H7 (cell line): Measurements from ENCODE around the gene FUT7. TPM values are rescaled to one million over a fixed set of nuclear protein-coding genes. Genes with fewer than 3 reads are reported as not detected.
"Not testable (repeated sequence)": the region's sequence is repeated elsewhere in the genome, so short reads cannot be mapped to it uniquely, and the experiment has no call there.

Source experiments
- DNase-seq: peaks from one replicate; pipeline ENCODE4 v3.0.0; 2012
- H3K27me3 ChIP-seq: 2 replicates; pipeline ENCODE4 v1.6.0; 2011; ENCODE audit warnings: mild to moderate bottlenecking, low read length; ENCODE audit not compliant: control insufficient read depth, insufficient read depth
- H3K36me3 ChIP-seq: replicated peaks from 2 replicates; pipeline ENCODE4 v1.5.1; 2011; ENCODE audit warnings: low read length; ENCODE audit not compliant: control insufficient read depth, insufficient read depth
- H3K4me3 ChIP-seq: 2 replicates; pipeline ENCODE4 v1.5.1; 2011; ENCODE audit warnings: low read depth, mild to moderate bottlenecking, control low read depth, low read length, moderate library complexity; ENCODE audit not compliant: insufficient read depth
- total RNA-seq: library from RNA; depleted of rRNA; stranded (reverse); fragments of >200 nt; shearing (Covaris generic); gene quantifications from 2 replicates; pipeline ENCODE4 v1.2.3, GENCODE V29; 2014

The FUT7 gene
- total RNA-seq, 1 experiment from 2014 or later, result not detected

DNA sequence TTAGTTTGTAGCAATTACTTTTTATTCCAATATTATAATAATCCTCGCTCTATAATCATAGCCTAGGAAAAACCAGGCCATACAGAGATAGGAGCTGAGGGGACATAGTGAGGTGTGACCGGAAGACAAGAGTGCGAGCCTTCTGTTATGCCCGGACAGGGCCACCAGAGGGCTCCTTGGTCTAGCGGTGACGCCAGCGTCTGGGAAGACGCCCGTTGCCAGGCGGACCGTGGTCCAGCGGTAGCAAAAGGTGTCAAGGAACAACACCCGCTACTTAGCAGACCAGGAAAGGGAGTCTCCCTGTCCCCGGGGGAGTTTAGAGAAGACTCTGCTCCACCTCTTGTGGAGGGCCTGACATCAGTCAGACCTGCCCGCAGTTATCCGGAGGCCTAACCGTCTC lies 27.6 kb downstream of the FUT7 start:
- H3K36me3 ChIP-seq, H3K4me3 ChIP-seq, DNase-seq: not testable (repeated sequence)

DNA sequence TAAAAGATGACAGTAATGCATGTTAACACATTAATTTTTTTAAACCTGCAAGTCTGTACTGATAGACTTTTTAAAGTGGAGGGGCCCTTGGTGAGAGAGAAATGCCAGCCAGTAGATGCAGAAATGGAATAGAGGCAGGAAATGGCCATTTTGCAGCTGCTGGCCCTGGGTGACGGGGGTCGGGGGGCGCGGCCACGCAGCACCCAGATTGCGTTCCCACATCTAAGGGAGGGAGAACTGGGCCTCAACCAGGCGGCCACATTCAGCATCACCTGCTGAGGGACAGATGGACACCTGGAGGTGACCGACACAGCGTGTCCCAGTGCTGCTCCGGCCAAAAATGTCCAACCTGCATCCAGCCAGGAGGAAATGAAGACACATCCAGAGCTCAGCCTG lies 29.2 kb downstream of the FUT7 start:
- H3K4me3 ChIP-seq, result no peak overlapping the region
- H3K36me3 ChIP-seq, result no peaks in the 10 kb centered on the region
- no peaks in the 10 kb centered on the region for H3K27me3 ChIP-seq
- DNase-seq, result no peak

More for the DNA sequence above, 27.6 kb downstream of the FUT7 start:
- not testable (repeated sequence) for H3K27me3 ChIP-seq

DNA sequence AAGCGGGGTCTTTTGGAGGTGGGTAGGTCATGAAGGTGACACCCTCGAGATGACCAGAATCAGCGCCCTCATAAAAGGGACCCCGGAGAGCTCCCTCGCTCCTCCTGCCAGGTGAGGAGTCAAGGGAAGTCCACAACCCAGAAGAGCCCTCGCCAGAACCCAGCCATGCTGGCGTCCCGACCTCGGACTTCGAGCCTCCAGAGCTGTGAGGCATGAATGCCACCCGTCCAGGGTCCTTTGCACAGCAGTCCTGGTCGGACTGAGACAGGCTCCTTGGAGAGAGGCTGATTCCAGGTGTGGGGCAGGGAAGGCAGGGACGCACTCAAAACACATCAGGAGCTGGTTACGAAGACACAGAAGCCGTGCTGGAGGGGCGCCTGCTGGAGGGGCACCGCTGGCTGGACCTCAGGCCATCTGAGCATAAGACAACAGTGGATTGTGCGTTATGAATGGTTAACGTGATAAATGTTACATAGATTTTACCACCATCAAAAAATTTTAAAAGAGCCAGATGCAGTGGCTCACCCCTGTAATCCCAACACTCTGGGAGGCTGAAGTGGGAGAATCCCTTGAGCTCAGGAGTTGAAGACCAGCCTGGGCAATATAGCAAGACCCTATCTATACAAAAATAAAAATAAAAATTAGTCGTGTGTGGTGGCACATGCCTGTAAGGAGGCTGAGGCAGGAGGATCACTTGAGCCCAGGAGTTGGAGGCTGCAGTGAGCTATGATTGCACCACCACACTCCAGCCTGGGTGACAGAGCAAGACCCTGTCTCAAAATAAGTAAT lies 29.8 kb downstream of the FUT7 start:
- H3K4me3 ChIP-seq, result no peak overlapping the region
- no peak for DNase-seq
- no peaks in the 10 kb centered on the region for H3K36me3 ChIP-seq
- H3K27me3 ChIP-seq, result no peaks in the 10 kb centered on the region

DNA sequence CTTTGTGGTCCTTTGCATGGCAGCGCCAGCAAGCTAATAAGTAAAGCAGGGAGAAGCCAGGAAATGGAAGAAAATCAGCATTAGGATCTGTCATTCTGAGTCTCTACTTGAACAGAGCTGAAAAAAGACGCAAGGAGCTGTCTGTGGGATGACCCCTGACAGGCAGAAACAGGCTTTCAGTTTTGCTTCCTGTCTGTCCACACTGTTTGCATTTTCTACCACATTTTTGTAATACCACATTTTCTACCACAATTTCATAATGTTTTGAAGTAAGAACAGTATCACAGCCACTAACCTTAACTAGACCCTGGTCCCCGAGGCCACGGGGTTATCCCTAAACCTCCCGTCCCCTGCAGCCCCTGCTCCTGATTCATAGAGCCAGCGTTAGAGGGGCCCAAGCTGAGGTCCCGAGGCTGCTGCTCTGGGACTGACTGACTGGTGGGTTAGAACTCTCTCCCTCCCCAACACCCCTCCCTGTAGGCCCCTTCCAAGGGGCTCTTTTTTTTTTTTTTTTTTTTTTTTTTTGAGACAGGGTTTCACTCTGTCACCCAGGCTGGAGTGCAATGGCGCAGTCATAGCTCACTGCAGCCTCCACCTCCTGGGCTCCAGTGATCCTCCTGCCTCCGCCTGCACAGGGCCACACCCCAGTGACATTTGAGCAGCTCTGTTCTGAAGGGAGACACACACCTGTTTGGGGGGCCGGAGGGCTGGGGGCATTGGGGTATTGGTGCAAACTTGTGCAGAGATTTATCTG lies 31.5 kb downstream of the FUT7 start:
- DNase-seq, result no peak
- H3K36me3 ChIP-seq, result no peaks in the 10 kb centered on the region
- H3K4me3 ChIP-seq, result no peak overlapping the region
- no peaks in the 10 kb centered on the region for H3K27me3 ChIP-seq

DNA sequence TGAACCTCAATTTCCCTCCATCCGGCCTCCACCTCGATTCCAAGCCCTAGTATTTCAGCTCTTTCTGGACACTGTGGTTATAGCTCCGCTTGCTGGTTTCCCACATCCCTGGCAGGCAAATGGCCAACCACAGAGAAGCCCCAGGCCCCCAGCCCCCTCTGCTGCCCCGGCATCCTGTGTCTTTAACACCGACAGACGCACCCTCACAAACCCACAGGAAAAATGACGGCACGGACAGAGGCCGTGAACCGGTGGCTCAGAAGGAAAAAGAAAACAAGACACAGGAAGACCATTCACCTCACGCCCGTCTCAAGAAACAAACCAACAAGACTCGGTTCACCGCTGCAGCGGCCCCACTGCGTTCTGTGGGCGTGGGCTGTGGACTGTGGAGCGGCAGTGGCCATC lies 34.1 kb downstream of the FUT7 start:
- DNase-seq, result no peak
- no peaks in the 10 kb centered on the region for H3K27me3 ChIP-seq
- peaks cover 2% of the 10 kb centered on the region for H3K36me3 ChIP-seq
- H3K4me3 ChIP-seq, result no peak overlapping the region

DNA sequence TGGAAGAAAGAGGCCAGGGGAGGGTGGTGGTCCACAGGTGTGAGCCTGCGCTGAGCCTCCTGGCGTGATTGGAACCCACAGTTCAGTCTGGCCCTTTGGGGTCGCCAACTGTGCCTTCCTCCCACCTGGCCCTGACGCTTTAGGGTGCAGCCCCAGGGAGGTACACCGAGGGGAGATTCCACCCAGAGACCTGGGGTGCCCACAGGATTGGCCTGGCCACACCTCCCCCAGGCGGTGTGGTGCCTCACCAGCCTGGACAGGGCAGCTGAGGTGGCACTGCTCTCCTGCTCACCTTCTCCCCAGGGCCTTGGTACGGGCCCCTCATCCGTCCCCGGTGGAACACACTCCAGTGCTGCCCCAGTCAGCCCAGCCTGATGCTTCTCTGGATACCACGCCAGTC lies 34.5 kb downstream of the FUT7 start:
- H3K27me3 ChIP-seq, result no peaks in the 10 kb centered on the region

DNA sequence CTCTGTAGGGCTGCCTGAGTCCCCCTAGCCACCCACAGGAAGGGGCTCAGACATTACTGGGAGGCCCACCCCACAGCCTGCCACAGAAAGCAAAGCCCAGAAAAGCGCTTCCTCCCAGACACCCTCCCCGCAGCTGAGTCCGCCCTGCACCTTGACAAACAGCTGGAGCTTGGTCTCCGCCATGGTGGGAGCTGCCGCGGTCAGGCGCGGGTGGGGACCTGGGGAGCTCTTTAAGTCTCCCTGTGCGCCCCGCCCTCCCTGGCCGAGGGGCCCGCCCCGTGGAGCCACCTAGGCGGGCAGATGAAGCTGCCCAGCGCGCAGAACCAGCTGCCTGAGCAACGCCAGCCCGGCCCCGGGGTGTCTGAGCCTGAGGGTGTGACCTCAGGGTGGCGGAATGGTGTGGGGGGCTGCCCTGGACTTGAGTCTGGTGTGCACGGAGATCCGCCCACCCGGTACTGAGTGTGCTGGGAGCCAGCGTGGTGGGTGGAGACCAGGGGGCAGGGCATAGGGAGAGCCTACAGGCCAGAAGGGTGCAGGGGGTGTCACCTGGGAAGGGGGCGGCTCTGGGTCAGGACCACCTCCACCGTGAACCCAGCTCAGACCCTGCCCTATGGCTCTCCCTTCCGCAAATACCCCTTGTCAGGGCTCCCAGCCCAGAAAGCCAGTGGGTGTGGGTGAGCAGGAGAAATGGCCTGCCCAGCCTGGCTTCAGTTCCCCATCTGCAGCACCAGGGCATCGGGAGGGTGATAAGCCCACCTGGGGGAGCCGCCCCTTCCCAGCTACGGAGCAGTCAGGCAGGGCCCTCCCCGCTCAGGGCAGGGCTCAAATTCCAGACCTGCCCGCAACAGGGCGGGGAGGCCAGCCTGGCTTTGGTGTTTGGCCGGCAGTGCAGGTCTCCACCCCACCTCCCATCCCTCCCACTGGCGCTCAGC lies 35.3 kb downstream of the FUT7 start, which contains the start of gene CLIC3:
Gene CLIC3, minus strand, starts transcription at position 208 of the 932 bp plus-strand sequence. Its CDS starts 25 bp downstream, at position 183.
- H3K27me3 ChIP-seq, result no peaks in the 10 kb centered on the region
- DNase-seq, result peak; percentile 95
- peaks cover 2% of the 10 kb centered on the region for H3K36me3 ChIP-seq
- peak within 1 kb of the TSS; percentile 28; the same call in 1 of the 2 replicates for H3K4me3 ChIP-seq

More for the DNA sequence above, 34.5 kb downstream of the FUT7 start:
- H3K4me3 ChIP-seq, result no peak overlapping the region; the same call in 1 of the 2 replicates
- H3K36me3 ChIP-seq, result peaks cover 2% of the 10 kb centered on the region
- DNase-seq, result no peak

DNA sequence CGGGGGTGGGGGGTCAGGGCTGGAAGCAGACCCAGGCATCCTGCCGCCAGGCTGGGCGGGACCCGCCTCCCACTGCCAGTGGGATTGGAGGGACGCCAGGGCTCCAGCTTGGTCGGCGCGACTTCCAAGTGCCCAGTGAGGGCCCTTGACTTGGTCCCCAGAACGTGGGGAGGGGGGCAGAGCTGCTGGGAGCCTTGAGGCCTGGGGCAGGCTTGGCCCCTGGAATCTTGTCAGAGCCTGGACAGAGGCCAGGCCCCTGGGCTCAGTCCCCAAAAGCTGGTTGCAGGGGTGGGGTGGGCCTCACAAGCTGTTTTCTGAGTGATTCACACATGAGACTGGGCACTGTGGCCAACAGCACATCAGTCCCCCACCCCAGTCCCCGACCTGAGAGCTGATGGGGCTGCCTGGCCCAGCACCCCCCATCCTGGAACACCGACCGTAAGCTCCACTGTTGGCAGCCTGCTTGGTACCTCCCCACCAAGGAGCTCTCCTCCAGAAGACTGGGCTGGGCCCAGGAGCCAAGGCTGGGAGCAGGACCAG lies 36.0 kb downstream of the FUT7 start:
- no peak for DNase-seq
- Histone ChIP-seq H3K27me3 (peaks cover 4% of the 10 kb centered on the region), H3K36me3 (peaks cover 2% of the 10 kb centered on the region), H3K4me3 (no peak overlapping the region; the same call in 1 of the 2 replicates)

DNA sequence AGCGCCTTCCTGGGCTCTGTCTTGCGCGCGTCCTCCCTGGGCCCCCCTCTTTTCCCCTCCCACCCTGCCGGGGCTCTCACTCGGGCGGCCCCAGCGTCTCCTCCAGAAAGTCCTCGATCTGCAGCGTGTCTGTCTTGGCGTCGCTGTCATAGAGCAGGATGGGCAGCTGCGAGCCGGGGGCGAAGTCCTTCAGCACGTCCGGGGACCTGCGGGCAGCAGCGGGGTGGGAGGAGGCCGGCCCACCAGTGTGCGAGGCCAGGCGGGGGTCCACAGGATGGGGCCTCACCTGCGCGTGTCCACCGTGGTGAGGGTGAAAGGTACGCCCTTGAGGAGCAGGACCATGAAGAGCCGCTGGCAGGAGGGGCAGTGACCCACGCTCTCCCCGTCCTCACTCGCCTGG lies 36.5 kb downstream of the FUT7 start:
- no peak for DNase-seq
- Histone ChIP-seq H3K36me3 (peaks cover 2% of the 10 kb centered on the region), H3K4me3 (no peak overlapping the region), H3K27me3 (peaks cover 4% of the 10 kb centered on the region)

DNA sequence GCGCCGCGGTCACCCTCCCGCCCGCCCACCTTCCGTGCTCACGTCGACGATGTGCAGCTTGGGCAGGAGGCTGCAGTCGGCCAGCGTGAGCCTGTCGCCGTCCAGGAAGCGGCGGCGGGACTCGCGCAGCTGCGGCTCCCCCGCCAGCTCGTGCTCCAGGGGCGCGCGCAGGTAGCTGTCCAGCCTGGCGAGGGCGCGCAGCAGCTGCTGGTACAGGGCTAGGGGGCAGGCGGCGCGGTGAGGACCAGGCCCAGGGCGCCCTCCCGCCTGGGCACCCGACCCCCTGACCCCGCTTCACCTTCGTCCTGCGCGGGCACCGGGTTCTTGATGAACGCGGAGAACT lies 37.0 kb downstream of the FUT7 start:
- DNase-seq, result no peak
- Histone ChIP-seq H3K4me3 (no peak overlapping the region), H3K27me3 (peaks cover 4% of the 10 kb centered on the region), H3K36me3 (peaks cover 2% of the 10 kb centered on the region)

DNA sequence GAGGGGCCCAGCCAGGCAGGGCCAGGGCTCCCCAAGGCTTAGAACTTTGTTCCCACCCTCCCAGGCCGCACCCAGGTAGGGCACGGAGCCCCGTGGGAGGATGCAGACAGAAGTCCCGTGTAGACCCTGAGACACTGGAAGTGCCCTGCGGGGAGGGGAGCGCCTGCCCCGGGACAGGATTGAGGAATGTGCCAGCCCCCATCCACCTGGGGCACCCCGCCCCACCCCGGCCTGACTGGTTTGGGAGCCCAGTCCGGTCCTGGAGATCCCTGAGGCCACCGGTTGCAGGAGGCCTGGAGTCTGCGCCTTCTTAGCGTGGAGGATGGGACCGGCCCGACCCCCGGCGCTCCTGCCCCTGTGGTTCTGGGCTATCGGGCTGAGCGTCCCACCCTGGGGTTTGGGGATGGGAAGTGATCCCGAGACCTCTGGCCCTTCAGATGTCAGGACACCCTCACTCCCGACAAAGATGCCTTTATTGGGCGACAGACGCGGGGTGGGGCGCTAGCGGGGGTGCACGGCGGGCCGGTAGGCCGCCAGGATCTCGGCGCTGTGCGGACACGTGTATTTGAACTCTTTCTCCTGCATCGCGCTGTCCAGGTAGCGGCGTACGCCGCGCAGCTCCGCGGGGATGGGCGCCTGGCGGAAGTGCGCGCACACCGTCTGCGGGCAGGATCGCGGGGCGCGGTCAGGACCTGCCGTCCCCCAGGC lies 37.6 kb downstream of the FUT7 start:
- DNase-seq, result no peak
- Histone ChIP-seq H3K4me3 (no peak overlapping the region), H3K36me3 (peaks cover 2% of the 10 kb centered on the region), H3K27me3 (peaks cover 4% of the 10 kb centered on the region)

DNA sequence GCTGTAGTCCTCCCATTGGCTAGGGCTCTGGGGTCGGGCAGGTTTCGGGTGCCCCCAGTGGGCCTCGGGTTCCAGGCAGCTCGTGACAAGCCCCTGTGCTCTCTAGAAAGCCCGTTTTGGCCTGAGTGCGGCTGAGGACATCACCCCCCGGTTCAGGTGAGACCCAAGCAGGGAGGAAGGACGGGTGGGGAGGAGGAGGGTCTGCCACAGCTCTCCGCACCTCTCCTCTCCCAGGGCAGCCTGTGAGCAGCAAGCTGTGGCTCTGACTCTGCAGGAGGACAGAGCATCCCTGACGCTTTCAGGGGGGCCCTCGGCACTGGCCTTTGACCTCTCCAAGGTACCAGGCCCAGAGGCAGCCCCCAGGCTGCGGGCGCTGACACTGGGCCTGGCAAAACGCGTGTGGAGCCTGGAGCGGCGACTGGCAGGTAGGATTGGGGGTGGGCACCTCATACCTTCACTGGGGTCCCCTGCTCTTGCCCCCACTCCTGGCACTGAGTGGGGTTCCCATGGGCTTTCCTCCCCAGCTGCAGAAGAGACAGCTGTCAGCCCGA lies 39.0 kb downstream of the FUT7 start:
- Histone ChIP-seq H3K27me3 (peaks cover 4% of the 10 kb centered on the region), H3K4me3 (peak overlapping the region; percentile 84), H3K36me3 (peaks cover 2% of the 10 kb centered on the region)
- DNase-seq, result no peak

DNA sequence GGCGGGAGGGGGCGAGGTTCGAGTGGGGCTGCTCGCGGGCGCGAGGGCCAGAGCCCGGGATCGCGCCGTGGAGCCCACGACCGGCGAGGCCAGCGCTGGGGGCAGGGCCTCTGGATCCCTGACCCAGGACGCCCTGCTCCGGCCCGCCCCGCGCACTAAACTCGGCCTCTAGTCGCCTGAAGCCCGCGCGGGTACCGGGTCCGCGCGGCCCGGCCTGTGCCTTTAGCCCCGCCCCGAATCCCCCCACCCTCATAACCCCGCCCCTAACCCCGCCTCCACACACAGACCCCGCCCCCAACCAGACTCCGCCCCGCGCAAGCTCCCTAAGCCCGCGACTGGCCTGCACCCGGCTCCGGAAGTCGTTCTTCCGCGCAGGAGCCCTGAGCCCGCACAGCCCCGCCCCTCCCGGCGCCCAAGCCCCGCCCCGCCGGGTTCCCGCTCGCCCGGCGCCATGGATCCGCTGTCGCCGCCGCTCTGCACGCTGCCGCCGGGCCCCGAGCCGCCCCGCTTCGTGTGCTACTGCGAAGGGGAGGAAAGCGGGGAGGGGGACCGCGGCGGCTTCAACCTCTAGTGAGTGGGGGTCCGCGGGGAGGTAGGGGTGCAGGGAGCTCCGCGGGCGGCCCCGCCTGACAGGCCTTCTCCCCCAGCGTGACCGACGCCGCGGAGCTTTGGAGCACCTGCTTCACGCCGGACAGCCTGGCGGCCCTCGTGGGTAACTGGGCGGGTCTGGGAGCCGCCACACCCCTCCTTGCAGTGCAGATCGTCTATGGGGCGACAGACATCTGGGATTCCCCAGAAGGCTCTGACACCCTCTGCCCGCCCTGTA lies 39.7 kb downstream of the FUT7 start, which contains the start of gene PAXX:
Gene PAXX, plus strand, starts transcription at position 430 of the 826 bp plus-strand sequence. Its CDS starts 22 bp downstream, at position 452.
- peaks cover 2% of the 10 kb centered on the region for H3K36me3 ChIP-seq
- peak within 1 kb of the TSS; percentile 84 for H3K4me3 ChIP-seq
- H3K27me3 ChIP-seq, result peaks cover 4% of the 10 kb centered on the region
- DNase-seq, result peak; percentile 100
